Peyer's patch (tissue), 4 donors: ENCODE data around the gene LYPLA2. TPM values are rescaled to one million over a fixed set of nuclear protein-coding genes. Genes with fewer than 3 reads are reported as not detected.
A peak's percentile ranks its signal among the peaks of the same experiment; 100 is the strongest.

Experiments used
- DNase-seq, 3 donors: peaks; one replicate each; pipeline ENCODE4 v3.0.0-alpha.2; 2017 to 2019
- H3K27ac ChIP-seq, 4 donors: fragments of 200-600 bp; sonication (generic); one replicate each; pipeline ENCODE4 v1.5.1; 2016 to 2019
- H3K27me3 ChIP-seq, 2 donors: fragments of 200-600 bp; sonication (generic); one replicate each; pipeline ENCODE4 v1.5.1; 2019
- H3K36me3 ChIP-seq, 3 donors: fragments of 200-600 bp; sonication (generic); one replicate each; pipeline ENCODE4 v1.5.1; 2016 to 2019
- H3K4me1 ChIP-seq, 4 donors: fragments of 200-600 bp; sonication (generic); one replicate each; pipeline ENCODE4 v1.5.1; 2016 to 2019
- H3K4me3 ChIP-seq, 4 donors: fragments of 200-600 bp; sonication (generic); 1 replicate in 3 of 4; 2 replicates in 1 of 4; pipeline ENCODE4 v1.5.1; 2016 to 2019; ENCODE audit warnings: mild to moderate bottlenecking in 1 of 4
- H3K9me3 ChIP-seq, 4 donors: fragments of 200-600 bp; sonication (generic); one replicate each; pipeline ENCODE4 v1.5.1; 2016 to 2019; ENCODE audit warnings: mild to moderate bottlenecking in 1 of 4
- POLR2A ChIP-seq, 2 donors: fragments of 450-650 bp; IDR thresholded peaks; one replicate each; pipeline ENCODE4 v1.5.1; 2017; ENCODE audit warnings: antibody characterized with exemption in 2 of 2, mild to moderate bottlenecking in 2 of 2, moderate library complexity in 2 of 2
- total RNA-seq, 4 donors: library from RNA; depleted of rRNA; stranded (reverse); fragments of >200 nt; gene quantifications; one replicate each; pipeline ENCODE4 v1.1.0, GENCODE V29; 2016
- TF ChIP-seq, protein P1 (sequence below), 6 experiments: fragments of 450-650 bp in 4 of 6; fragments of 200-600 bp in 2 of 6; sonication (generic) in 1 of 6; IDR thresholded peaks; one replicate each; pipeline ENCODE4 v1.5.1; 2017 to 2019; ENCODE audit warnings: antibody characterized with exemption in 6 of 6, mild to moderate bottlenecking in 3 of 6, moderate library complexity in 1 of 6

The LYPLA2 gene
- total RNA-seq, 4 donors from 2014 or later, result 47.0 to 117 (median 105) TPM

DNA sequence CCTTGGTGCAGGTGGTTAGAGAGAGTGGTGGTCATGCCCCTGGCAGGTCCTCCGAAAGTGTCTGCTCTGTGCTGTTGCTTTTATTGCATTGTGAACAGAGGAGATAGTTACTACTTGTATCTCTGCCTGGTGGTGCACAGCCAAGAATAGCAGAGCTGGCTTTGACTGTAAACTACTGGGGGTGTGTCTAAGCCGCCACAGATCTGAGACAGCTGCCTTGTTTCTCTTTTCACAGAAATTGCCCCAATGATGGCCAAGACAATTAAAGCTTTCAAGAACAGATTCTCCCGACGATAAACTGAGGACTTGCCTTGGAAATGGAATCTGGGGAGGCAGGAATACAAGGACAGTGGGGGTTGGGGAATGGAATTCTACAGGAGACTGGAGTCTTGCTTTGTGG is 31.7 kb upstream of the LYPLA2 start:
- Histone ChIP-seq H3K27me3 (no peaks in the 10 kb centered on the region), H3K27ac (no peak overlapping the region)

DNA sequence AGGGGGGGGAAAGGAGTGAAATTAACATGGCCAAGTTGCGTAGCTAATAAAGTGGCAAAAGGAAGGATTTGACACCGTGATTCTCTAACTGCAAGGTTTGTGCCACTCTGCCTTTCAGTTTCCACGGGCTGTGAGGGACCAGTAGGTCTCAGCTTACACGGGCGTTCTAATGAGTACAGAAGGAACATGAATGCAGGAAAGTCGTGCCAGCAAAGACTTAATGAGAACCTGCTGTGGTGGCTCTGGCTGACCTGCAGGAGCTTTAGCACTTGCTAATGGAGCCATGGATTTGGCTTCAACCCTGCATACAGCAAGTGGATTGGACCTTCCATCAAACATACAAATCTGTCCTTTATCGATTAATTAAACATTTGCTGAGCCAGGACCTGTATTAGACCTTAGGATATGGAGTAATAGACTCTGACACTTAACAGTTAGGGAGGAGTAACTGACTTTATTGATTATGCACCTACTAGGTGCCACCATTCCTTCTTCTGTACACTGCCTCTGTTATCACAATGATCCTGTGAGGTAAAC is 27.8 kb upstream of the LYPLA2 start:
- no peaks in the 10 kb centered on the region for H3K9me3 ChIP-seq
- H3K4me1 ChIP-seq, result no peaks in the 10 kb centered on the region
- DNase-seq, result no peak
- TF ChIP-seq, protein P1, sequence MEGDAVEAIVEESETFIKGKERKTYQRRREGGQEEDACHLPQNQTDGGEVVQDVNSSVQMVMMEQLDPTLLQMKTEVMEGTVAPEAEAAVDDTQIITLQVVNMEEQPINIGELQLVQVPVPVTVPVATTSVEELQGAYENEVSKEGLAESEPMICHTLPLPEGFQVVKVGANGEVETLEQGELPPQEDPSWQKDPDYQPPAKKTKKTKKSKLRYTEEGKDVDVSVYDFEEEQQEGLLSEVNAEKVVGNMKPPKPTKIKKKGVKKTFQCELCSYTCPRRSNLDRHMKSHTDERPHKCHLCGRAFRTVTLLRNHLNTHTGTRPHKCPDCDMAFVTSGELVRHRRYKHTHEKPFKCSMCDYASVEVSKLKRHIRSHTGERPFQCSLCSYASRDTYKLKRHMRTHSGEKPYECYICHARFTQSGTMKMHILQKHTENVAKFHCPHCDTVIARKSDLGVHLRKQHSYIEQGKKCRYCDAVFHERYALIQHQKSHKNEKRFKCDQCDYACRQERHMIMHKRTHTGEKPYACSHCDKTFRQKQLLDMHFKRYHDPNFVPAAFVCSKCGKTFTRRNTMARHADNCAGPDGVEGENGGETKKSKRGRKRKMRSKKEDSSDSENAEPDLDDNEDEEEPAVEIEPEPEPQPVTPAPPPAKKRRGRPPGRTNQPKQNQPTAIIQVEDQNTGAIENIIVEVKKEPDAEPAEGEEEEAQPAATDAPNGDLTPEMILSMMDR (IDR thresholded peaks at IDR 0.05), result no peak
- TF ChIP-seq POLR2A (IDR thresholded peaks at IDR 0.05), result no peak
- H3K36me3 ChIP-seq, result peaks cover 0 to 61% (median 0%) of the 10 kb centered on the region in 3 donors
- no peaks in the 10 kb centered on the region for H3K27me3 ChIP-seq
- no peak overlapping the region for H3K4me3 ChIP-seq
- H3K27ac ChIP-seq, result no peak overlapping the region

More for the DNA sequence above, 31.7 kb upstream of the LYPLA2 start:
- Histone ChIP-seq H3K36me3 (peaks cover 0 to 91% (median 2%) of the 10 kb centered on the region in 3 donors), H3K9me3 (no peaks in the 10 kb centered on the region), H3K4me3 (no peak overlapping the region), H3K4me1 (no peaks in the 10 kb centered on the region)
- no peak for DNase-seq
- TF ChIP-seq, protein P1 (IDR thresholded peaks at IDR 0.05), result no peak
- no peak for TF ChIP-seq POLR2A (IDR thresholded peaks at IDR 0.05)

DNA sequence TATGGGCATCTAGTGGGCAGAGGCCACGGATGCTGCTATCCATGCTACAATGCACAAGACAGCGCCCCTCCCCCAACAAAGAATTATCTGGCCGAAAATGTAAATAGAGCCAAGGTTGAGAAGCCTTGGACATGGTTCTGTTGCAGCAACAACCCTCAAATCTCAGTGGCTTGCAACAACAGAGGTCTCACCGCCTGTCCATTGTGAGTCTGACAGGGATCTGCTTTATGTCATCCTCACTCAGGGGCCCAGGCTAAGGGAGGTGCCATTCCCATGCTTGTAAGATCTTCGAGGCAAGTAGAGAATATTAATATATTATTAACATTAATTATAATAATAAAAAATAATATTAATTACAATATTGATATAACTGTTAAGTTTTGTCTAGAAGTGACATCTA is 22.2 kb upstream of the LYPLA2 start:
- H3K4me3 ChIP-seq, result no peak overlapping the region
- peaks cover 0 to 14% (median 0%) of the 10 kb centered on the region in 3 donors for H3K36me3 ChIP-seq
- H3K27me3 ChIP-seq, result no peaks in the 10 kb centered on the region
- no peak overlapping the region for H3K27ac ChIP-seq
- no peak for DNase-seq
- no peaks in the 10 kb centered on the region for H3K9me3 ChIP-seq
- TF ChIP-seq, protein P1 (IDR thresholded peaks at IDR 0.05), result no peak
- no peak for TF ChIP-seq POLR2A (IDR thresholded peaks at IDR 0.05)
- peaks cover 0 to 4% (median 0%) of the 10 kb centered on the region in 4 donors for H3K4me1 ChIP-seq

DNA sequence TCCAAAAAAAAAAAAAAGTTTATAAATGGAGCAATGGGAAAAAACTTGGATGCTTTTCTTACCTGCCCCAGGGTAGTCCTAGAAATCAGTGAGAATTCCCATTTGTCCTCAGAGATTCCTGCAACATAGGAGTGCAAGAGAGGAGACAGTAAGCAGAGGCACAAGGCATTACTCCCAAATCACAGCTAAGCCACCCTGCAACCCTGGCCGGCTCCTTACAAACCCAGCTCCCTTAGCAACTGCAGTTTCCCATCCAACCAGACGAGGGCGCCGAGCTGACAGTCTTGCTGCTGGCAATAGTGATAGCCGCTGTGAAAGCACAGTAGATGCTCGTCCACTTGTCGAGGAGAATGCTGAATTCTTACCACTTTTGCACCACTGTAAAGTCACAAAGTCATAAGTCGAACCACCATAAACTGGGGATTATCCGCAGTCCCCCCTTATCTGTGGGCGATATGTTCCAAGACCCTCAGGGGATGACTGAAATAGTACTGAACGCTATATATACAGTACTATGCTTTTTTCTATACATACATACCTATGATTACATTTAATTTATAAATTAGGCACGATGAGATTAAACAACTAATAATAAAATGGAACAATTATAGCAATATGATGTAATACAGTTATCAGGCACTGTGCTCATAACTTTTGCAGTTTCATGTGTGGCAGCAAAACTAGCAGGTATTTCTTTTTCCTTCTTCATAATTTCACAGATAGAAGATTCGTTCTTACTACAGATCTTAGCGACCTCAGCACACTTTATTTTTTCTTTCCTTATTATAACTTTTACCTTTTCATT is 18.7 kb upstream of the LYPLA2 start:
- H3K9me3 ChIP-seq, result no peaks in the 10 kb centered on the region
- no peak overlapping the region for H3K4me3 ChIP-seq
- peaks cover 0 to 4% (median 0%) of the 10 kb centered on the region in 3 donors for H3K36me3 ChIP-seq
- H3K4me1 ChIP-seq, result peaks cover 0 to 15% (median 0%) of the 10 kb centered on the region in 4 donors
- H3K27me3 ChIP-seq, result no peaks in the 10 kb centered on the region
- DNase-seq, result peak; percentile 89 to 96 (median 91)
- no peak for TF ChIP-seq POLR2A (IDR thresholded peaks at IDR 0.05)
- TF ChIP-seq, protein P1 (IDR thresholded peaks at IDR 0.05), result peak; percentile 80 to 92 (median 86)
- H3K27ac ChIP-seq, result no peak overlapping the region

DNA sequence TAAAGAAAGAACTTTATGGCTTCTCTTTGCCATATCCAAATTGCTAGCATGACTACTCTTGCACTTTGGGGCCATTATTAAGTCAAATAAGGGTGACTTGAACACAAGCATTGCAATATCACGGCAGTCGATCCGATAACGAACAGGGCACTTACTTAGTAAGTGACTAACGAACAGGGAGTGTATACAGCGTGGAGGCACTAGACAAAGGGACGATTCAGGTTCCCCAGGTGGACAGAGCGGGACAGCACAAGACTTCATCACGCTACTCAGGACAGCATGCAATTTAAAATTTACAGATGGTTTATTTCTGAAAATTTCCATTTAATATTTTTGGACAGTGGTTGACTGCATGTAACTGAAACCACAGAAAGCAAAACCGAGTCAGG is 18.1 kb upstream of the LYPLA2 start:
- Histone ChIP-seq H3K27ac (no peak overlapping the region), H3K36me3 (peaks cover 0 to 4% (median 0%) of the 10 kb centered on the region in 3 donors), H3K9me3 (no peaks in the 10 kb centered on the region), H3K4me1 (peaks cover 0 to 19% (median 0%) of the 10 kb centered on the region in 4 donors), H3K4me3 (no peak overlapping the region), H3K27me3 (no peaks in the 10 kb centered on the region)
- no peak for TF ChIP-seq POLR2A (IDR thresholded peaks at IDR 0.05)
- TF ChIP-seq, protein P1 (IDR thresholded peaks at IDR 0.05), result no peak
- no peak for DNase-seq
